Skeletal muscle tissue (tissue), 4 donors: ENCODE measurements around the gene DEAF1. TPM values are rescaled to one million over a fixed set of nuclear protein-coding genes. Genes with fewer than 3 reads are reported as not detected.
A peak's percentile ranks its signal among the peaks of the same experiment; 100 is the strongest.

Experiments
- H3K27ac ChIP-seq: one replicate; pipeline ENCODE4 v1.7.0; 2013; ENCODE audit warnings: mild to moderate bottlenecking, low read depth, low read length, inconsistent platforms
- H3K27me3 ChIP-seq, 3 donors: one replicate each; pipeline ENCODE4 v1.7.0; 2013; ENCODE audit warnings: low read length in 3 of 3; ENCODE audit not compliant: control insufficient read depth in 3 of 3, insufficient read depth in 3 of 3
- H3K36me3 ChIP-seq, 3 donors: one replicate each; pipeline ENCODE4 v1.7.0; 2013; ENCODE audit warnings: low read length in 3 of 3; ENCODE audit not compliant: control insufficient read depth in 3 of 3, insufficient read depth in 3 of 3
- H3K4me1 ChIP-seq, 3 donors: one replicate each; pipeline ENCODE4 v1.7.0; 2013; ENCODE audit warnings: low read length in 3 of 3, mild to moderate bottlenecking in 3 of 3; ENCODE audit not compliant: control insufficient read depth in 3 of 3, insufficient read depth in 3 of 3
- H3K4me3 ChIP-seq, 3 donors: one replicate each; pipeline ENCODE4 v1.7.0; 2013; ENCODE audit warnings: low read length in 3 of 3
- H3K9ac ChIP-seq, 3 donors: one replicate each; pipeline ENCODE4 v1.7.0; 2013; ENCODE audit warnings: low read length in 3 of 3, mild to moderate bottlenecking in 3 of 3, moderate library complexity in 2 of 3, low read depth in 1 of 3
- H3K9me3 ChIP-seq, 3 donors: one replicate each; pipeline ENCODE4 v1.7.0; 2013; ENCODE audit warnings: low read length in 3 of 3; ENCODE audit not compliant: control insufficient read depth in 3 of 3
- total RNA-seq: library from RNA; depleted of rRNA; stranded (reverse); fragments of >200 nt; gene quantifications from one replicate; pipeline ENCODE4 v1.2.3, GENCODE V29; 2014
- donor health status: Osteomylitis.

The DEAF1 gene
- total RNA-seq, 1 donor from 2014 or later, result 17.2 TPM

DNA sequence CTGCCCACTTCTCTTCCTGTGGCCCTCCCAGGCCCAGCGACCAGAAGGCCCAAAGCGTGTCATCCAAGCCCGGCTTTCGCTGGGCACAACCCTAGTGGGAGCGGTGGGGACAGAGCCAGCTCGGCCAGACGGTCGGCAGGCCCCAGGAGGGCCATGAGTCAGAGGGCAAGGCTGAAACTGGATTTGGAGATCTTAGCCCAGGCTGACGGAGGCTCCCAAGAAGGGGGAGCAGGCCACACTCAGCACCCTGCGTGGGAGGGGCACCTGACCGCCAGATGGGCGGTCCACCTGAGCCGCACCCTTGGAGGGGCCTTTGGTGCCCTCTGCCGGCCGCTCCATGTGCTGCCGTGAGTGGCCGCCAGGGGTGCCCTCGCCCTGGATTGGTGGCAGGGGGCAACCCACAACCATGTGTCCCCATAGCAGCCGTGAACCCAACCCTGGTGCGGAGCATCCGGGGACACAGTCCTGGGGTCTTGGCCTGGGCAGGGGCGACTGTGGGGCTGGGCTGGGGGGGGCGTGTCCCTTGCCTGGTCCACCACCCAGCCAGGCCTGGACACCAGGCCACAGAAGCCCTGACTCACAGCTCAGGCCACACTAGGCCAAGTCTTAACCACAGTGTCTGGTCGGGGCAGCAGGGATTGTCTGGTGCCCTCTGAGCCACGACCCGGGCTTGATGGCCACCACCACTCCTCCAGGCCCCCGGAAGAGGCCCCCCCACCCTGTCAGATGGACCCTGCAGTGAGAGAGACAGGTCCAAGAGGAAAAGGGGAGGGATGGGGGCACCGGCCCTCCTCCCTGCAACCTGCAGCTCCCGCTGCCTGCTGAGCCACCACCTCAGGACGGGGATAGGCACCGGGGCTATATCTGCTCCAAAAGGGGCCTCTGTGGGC, 33.1 kb upstream of the DEAF1 start:
- Histone ChIP-seq H3K27ac (peak overlapping the region; percentile 58), H3K9me3 (no peaks in the 10 kb centered on the region), H3K27me3 (peaks cover 5 to 41% (median 23%) of the 10 kb centered on the region in 3 donors), H3K4me1 (peaks cover 4 to 16% (median 12%) of the 10 kb centered on the region in 3 donors), H3K4me3 (no peak overlapping the region), H3K36me3 (no peaks in the 10 kb centered on the region), H3K9ac (peak overlapping the region in 2 of 3 donors; percentile 34 to 45)

DNA sequence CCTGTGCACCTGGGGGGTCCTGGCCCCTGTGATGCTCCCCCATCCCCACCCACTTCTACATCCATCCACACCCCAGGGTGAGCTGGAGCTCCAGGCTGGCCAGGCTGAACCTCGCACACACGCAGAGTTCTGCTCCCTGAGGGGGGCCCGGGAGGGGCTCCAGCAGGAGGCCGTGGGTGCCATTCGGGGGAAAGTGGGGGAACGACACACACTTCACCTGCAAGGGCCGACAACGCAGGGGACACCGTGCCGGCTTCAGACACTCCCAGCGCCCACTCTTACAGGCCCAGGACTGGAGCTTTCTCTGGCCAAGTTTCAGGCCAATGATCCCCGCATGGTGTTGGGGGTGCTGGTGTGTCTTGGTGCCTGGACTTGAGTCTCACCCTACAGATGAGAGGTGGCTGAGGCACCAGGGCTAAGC, 32.3 kb upstream of the DEAF1 start:
- H3K36me3 ChIP-seq, result no peaks in the 10 kb centered on the region
- no peaks in the 10 kb centered on the region for H3K9me3 ChIP-seq
- H3K4me1 ChIP-seq, result peaks cover 4 to 19% (median 12%) of the 10 kb centered on the region in 3 donors
- H3K27ac ChIP-seq, result peak overlapping the region; percentile 58
- H3K27me3 ChIP-seq, result peaks cover 9 to 45% (median 26%) of the 10 kb centered on the region in 3 donors
- H3K9ac ChIP-seq, result peak overlapping the region in 2 of 3 donors; percentile 34 to 45
- no peak overlapping the region for H3K4me3 ChIP-seq

DNA sequence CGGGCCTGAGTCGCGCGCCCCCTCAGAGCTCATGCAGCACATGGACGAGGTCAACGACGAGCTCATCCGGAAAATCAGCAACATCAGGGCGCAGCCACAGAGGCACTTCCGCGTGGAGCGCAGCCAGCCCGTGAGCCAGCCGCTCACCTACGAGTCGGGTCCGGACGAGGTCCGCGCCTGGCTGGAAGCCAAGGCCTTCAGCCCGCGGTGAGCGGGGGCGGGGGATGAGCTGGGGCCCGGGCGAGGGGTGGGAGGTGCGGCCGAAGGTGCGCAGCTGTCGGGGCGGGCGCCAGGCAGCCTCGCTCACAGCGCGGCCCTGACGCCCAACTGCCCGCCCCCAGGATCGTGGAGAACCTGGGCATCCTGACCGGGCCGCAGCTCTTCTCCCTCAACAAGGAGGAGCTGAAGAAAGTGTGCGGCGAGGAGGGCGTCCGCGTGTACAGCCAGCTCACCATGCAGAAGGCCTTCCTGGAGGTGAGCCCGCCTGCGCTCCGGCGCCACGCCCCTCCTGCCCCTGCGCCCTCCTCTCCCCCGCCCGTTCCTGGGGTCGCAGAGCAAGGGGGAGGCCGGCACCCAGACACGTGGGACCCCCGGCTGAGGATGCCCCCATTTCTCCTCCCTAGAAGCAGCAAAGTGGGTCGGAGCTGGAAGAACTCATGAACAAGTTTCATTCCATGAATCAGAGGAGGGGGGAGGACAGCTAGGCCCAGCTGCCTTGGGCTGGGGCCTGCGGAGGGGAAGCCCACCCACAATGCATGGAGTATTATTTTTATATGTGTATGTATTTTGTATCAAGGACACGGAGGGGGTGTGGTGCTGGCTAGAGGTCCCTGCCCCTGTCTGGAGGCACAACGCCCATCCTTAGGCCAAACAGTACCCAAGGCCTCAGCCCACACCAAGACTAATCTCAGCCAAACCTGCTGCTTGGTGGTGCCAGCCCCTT, 31.5 kb upstream of the DEAF1 start:
- Histone ChIP-seq H3K27ac (no peak overlapping the region), H3K9ac (peak overlapping the region in 1 of 3 donors; percentile 16), H3K4me1 (peaks cover 4 to 24% (median 15%) of the 10 kb centered on the region in 3 donors), H3K27me3 (peaks cover 16 to 52% (median 32%) of the 10 kb centered on the region in 3 donors), H3K4me3 (no peak overlapping the region), H3K36me3 (no peaks in the 10 kb centered on the region), H3K9me3 (no peaks in the 10 kb centered on the region)

DNA sequence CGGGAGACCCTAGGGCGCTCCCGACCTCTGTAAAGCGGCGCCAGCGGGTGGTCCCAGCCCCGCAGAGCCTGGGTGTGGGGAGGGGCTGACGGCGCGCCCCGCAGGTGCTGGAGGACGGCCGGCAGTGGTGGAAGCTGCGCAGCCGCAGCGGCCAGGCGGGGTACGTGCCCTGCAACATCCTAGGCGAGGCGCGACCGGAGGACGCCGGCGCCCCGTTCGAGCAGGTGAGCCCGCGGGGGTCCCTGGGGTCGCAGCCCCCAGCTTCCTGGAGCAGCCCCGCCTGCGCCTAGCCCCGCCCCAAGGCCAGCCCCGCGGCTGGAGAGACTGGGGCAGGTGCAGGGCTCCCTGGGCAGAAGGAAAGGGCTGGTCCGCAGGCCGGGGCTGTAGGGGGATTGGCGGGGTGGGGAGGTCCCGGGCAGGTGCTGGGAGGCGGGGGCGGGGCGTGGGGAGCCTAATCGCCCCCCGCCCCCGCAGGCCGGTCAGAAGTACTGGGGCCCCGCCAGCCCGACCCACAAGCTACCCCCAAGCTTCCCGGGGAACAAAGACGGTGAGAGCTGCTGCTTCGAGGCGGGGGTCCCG, 30.7 kb upstream of the DEAF1 start:
- peaks cover 4 to 26% (median 16%) of the 10 kb centered on the region in 3 donors for H3K4me1 ChIP-seq
- no peaks in the 10 kb centered on the region for H3K36me3 ChIP-seq
- no peak overlapping the region for H3K27ac ChIP-seq
- peaks cover 23 to 61% (median 37%) of the 10 kb centered on the region in 3 donors for H3K27me3 ChIP-seq
- H3K9me3 ChIP-seq, result no peaks in the 10 kb centered on the region
- H3K9ac ChIP-seq, result no peak overlapping the region
- no peak overlapping the region for H3K4me3 ChIP-seq

DNA sequence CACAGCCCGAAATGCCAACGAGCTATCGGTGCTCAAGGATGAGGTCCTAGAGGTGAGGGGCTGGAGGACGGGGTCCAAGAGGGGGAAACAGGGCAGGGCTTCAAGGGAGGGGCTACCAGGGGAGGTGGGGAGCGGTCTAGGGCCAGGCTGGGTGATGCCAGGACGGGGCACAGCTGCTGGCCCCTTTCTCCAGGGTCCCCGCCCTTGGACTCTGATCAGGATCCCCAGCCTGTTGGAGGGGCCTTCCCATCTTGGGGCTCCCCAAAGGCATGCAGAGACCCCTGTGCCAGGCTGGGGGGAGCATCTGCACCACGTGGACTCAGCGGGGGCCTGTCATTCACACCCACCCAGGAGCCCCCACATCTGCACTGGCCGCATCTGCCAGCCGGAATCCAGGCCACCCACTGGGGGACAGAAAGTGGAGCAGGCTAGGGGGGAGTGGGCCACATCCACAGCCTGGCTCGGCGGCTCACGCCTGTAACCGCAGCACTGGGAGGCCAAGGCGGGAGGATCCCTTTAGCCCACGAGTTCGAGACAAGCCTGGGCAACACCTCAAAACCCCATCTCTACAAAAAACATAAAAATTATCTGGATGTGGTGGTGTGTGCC, 29.9 kb upstream of the DEAF1 start:
- H3K4me1 ChIP-seq, result peaks cover 4 to 26% (median 18%) of the 10 kb centered on the region in 3 donors
- H3K27me3 ChIP-seq, result peaks cover 29 to 69% (median 44%) of the 10 kb centered on the region in 3 donors
- H3K9ac ChIP-seq, result no peak overlapping the region
- H3K36me3 ChIP-seq, result no peaks in the 10 kb centered on the region
- H3K4me3 ChIP-seq, result no peak overlapping the region
- H3K27ac ChIP-seq, result no peak overlapping the region
- H3K9me3 ChIP-seq, result no peaks in the 10 kb centered on the region

DNA sequence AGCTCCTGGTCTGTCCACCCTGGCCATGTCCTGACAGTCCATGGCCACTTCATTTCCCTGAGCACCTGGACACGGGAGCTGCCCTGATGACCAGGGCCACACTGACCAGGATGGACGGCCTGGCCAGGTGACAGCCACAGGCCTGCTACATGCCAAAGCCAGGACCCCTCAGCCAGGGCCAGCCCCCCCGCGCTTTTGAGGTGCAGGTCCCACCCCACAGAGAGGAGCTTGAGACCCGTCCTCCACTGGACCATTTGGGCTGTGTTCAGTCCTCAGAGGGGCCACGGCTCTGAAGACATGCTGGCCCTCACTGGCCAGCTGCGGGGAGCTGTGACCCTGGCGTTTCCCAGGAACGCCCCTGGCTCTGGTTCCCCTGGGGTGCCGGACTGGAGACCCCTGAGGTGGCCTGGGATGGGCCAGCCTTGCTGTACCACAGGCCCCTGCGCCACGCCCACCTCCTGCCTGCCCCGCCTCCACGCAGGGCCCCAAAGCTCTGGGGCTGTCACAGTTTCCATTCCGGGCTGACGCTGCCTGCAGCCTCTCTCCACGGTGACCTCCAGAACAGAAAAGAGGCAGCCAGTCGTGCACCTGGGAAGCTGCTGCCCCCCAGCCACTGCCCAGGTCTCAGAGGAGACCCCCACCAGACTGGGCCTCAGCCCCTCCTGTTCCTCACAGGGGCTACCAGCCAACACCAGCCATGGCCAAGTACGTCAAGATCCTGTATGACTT, 29.2 kb upstream of the DEAF1 start:
- no peaks in the 10 kb centered on the region for H3K9me3 ChIP-seq
- H3K27me3 ChIP-seq, result peaks cover 32 to 76% (median 51%) of the 10 kb centered on the region in 3 donors
- H3K27ac ChIP-seq, result no peak overlapping the region
- H3K4me1 ChIP-seq, result peaks cover 4 to 26% (median 18%) of the 10 kb centered on the region in 3 donors
- H3K9ac ChIP-seq, result no peak overlapping the region
- H3K4me3 ChIP-seq, result no peak overlapping the region
- H3K36me3 ChIP-seq, result no peaks in the 10 kb centered on the region

DNA sequence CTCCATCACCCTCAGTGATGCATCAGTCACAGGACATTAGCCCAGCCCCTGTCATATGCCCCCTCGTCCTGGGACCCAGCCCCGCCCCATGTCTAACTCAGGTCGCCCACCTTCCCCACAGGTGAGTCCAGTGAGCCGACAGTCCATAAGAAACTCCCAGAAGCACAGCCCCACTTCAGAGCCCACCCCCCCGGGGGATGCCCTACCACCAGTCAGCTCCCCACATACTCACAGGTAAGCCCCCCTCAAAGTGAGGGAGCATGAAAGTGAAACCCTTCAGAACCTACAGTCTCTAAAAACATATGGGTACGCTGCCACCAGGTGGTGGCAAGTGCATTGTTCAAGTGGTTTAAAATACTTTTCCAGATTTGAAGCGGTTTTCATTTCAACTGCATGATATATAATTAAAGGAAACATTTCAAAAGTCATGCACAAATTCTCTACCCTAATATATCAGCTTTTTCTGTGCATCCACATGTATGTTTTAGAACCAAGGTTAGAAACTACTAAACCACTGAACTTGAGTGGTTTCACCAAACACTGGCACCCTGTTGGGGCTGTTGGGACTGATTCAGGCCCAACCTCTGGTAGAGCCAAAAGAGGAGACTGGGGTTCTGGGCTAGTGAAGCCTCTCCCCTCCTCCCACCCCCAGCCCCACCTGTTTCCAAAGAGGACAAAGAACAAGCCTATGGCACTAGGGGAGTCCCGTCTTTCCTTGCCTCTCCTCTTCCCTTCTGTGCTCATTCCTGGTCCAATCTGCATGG, 28.3 kb upstream of the DEAF1 start:
- Histone ChIP-seq H3K27ac (no peak overlapping the region), H3K36me3 (no peaks in the 10 kb centered on the region), H3K27me3 (peaks cover 32 to 78% (median 53%) of the 10 kb centered on the region in 3 donors), H3K4me1 (peaks cover 4 to 21% (median 14%) of the 10 kb centered on the region in 3 donors), H3K9ac (no peak overlapping the region), H3K4me3 (no peak overlapping the region), H3K9me3 (no peaks in the 10 kb centered on the region)

DNA sequence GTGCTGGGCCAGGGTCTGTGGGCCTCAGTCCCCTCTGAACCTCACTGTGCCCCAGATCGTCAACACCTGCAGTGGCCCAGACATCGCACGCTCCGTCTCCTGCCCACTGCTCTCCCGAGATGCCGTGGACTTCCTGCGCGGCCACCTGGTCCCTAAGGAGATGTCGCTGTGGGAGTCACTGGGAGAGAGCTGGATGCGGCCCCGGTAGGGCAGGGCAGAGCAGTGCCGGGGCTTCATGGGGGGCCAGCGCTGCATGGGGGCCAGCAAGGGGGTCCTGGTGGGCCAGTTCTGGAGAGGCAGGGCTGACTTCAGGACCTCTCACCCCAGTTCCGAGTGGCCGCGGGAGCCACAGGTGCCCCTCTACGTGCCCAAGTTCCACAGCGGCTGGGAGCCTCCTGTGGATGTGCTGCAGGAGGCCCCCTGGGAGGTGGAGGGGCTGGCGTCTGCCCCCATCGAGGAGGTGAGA, 27.4 kb upstream of the DEAF1 start:
- no peaks in the 10 kb centered on the region for H3K9me3 ChIP-seq
- H3K9ac ChIP-seq, result no peak overlapping the region
- no peaks in the 10 kb centered on the region for H3K36me3 ChIP-seq
- H3K4me3 ChIP-seq, result no peak overlapping the region
- no peak overlapping the region for H3K27ac ChIP-seq
- H3K4me1 ChIP-seq, result peaks cover 0 to 12% (median 6%) of the 10 kb centered on the region in 3 donors
- peaks cover 32 to 73% (median 49%) of the 10 kb centered on the region in 3 donors for H3K27me3 ChIP-seq
